IMR-90 (cell line): Measurements from ENCODE around the gene PPP3R2. TPM values are rescaled to one million over a fixed set of nuclear protein-coding genes. Genes with fewer than 3 reads are reported as not detected.

Source experiments
- ATAC-seq: fragments of 200-7000 bp; cut with Tn5 transposase; 2 replicates; pipeline ENCODE4 v1.9.1; 2020; ENCODE audit warnings: low read depth, mild to moderate bottlenecking, moderate library complexity
- BruUV-seq: library from RNA; stranded (reverse); fragments of 400-500 nt; replicated peaks from 2 replicates; lab custom pipeline; 2021; lab: Mats Ljungman, UMichigan
- CTCF ChIA-PET: fragments of 300-600 bp; formaldehyde crosslinking; extraction: SDS; loops from one replicate; lab custom pipeline; 2021; ENCODE audit warnings: antibody characterized with exemption; lab: Yijun Ruan, JAX
- POLR2A ChIA-PET: fragments of 300-600 bp; sonication (Branson Sonifier 250); formaldehyde crosslinking; loops from one replicate; lab custom pipeline; 2022; ENCODE audit warnings: antibody characterized with exemption; ENCODE audit not compliant: unreplicated experiment; lab: Charles Lee
- DNase-seq: peaks from one replicate; pipeline ENCODE4 v3.0.0; 2013
- H2AFZ ChIP-seq: replicated peaks from 2 replicates; pipeline ENCODE3; 2013; ENCODE audit warnings: low read length, mild to moderate bottlenecking; ENCODE audit not compliant: poor library complexity
- H2AK5ac ChIP-seq: 2 replicates; pipeline ENCODE4 v1.6.1; 2013; ENCODE audit warnings: low read depth, low read length, inconsistent platforms
- H2AK9ac ChIP-seq: replicated peaks from 2 replicates; pipeline ENCODE3; 2013; ENCODE audit warnings: mild to moderate bottlenecking, low read depth, low read length, moderate library complexity; ENCODE audit not compliant: poor library complexity
- H2BK120ac ChIP-seq: 2 replicates; pipeline ENCODE4 v1.6.1; 2013; ENCODE audit warnings: low read depth, low read length, inconsistent platforms
- H2BK15ac ChIP-seq: 3 replicates; pipeline ENCODE4 v1.6.1; 2013; ENCODE audit warnings: low read depth, low read length, inconsistent platforms
- H2BK20ac ChIP-seq: 2 replicates; pipeline ENCODE4 v1.6.1; 2013; ENCODE audit warnings: low read depth, mild to moderate bottlenecking, inconsistent platforms, low read length, moderate library complexity
- H2BK5ac ChIP-seq: 2 replicates; pipeline ENCODE4 v1.6.1; 2013; ENCODE audit warnings: mild to moderate bottlenecking, low read depth, low read length, inconsistent platforms; ENCODE audit not compliant: poor library complexity, severe bottlenecking
- H3K14ac ChIP-seq: replicated peaks from 2 replicates; pipeline ENCODE4 v1.6.1; 2013; ENCODE audit warnings: low read depth, low read length, inconsistent platforms
- H3K18ac ChIP-seq: 2 replicates; pipeline ENCODE4 v1.6.1; 2013; ENCODE audit warnings: low read depth, low read length, control low read depth
- H3K23ac ChIP-seq: 2 replicates; pipeline ENCODE4 v1.6.1; 2013; ENCODE audit warnings: low read depth, low read length, inconsistent platforms
- H3K27ac ChIP-seq: 2 replicates; pipeline ENCODE4 v1.5.1; 2013; ENCODE audit warnings: mild to moderate bottlenecking, control low read depth, low read length; ENCODE audit not compliant: insufficient read depth
- H3K27me3 ChIP-seq: 2 replicates; pipeline ENCODE4 v1.6.1; 2013; ENCODE audit warnings: low read length; ENCODE audit not compliant: control insufficient read depth, insufficient read depth
- H3K36me3 ChIP-seq: 2 replicates; pipeline ENCODE4 v1.6.1; 2013; ENCODE audit warnings: low read length, mixed read lengths; ENCODE audit not compliant: control insufficient read depth, insufficient read depth
- H3K4ac ChIP-seq: 2 replicates; pipeline ENCODE4 v1.6.1; 2013; ENCODE audit warnings: low read depth, low read length, inconsistent platforms
- H3K4me1 ChIP-seq: 2 replicates; pipeline ENCODE4 v1.6.1; 2013; ENCODE audit warnings: low read length, mixed read lengths; ENCODE audit not compliant: control insufficient read depth, insufficient read depth
- H3K4me2 ChIP-seq: 2 replicates; pipeline ENCODE4 v1.6.1; 2013; ENCODE audit warnings: low read depth, mild to moderate bottlenecking, control low read depth, low read length, moderate library complexity
- H3K4me3 ChIP-seq: 2 replicates; pipeline ENCODE4 v1.5.1; 2013; ENCODE audit warnings: low read depth, mild to moderate bottlenecking, control low read depth, low read length, moderate library complexity; ENCODE audit not compliant: insufficient read depth
- H3K56ac ChIP-seq: 2 replicates; pipeline ENCODE4 v1.6.1; 2013; ENCODE audit warnings: low read length, inconsistent platforms; ENCODE audit not compliant: insufficient read depth; ENCODE audit errors: extremely low read depth
- H3K79me1 ChIP-seq, 2 experiments: 2 replicates each; pipeline ENCODE4 v1.6.1; 2013; ENCODE audit warnings: low read length in 2 of 2, inconsistent platforms in 1 of 2, low read depth in 1 of 2
- H3K9ac ChIP-seq: 2 replicates; pipeline ENCODE4 v1.6.1; 2013; ENCODE audit warnings: low read depth, low read length, control low read depth
- H3K9me1 ChIP-seq: 2 replicates; pipeline ENCODE4 v1.6.1; 2013; ENCODE audit warnings: low read length, inconsistent platforms; ENCODE audit not compliant: insufficient read depth
- H3K9me3 ChIP-seq: 2 replicates; pipeline ENCODE4 v1.6.1; 2013; ENCODE audit warnings: low read length; ENCODE audit not compliant: control insufficient read depth, insufficient read depth
- H4K20me1 ChIP-seq: 2 replicates; pipeline ENCODE4 v1.6.1; 2013; ENCODE audit warnings: low read length, inconsistent platforms; ENCODE audit not compliant: insufficient read depth
- H4K5ac ChIP-seq: 2 replicates; pipeline ENCODE4 v1.6.1; 2013; ENCODE audit warnings: mild to moderate bottlenecking, low read depth, low read length, control low read depth
- H4K8ac ChIP-seq, 2 experiments: 2 replicates each; pipeline ENCODE4 v1.6.1; 2013; ENCODE audit warnings: low read depth in 2 of 2, low read length in 2 of 2, control low read depth in 1 of 2, inconsistent platforms in 1 of 2
- H4K91ac ChIP-seq: 2 replicates; pipeline ENCODE4 v1.6.1; 2013; ENCODE audit warnings: low read depth, low read length, inconsistent platforms; ENCODE audit not compliant: insufficient read depth
- BHLHE40 ChIP-seq: fragments of 150-350 bp; IDR thresholded peaks from 2 replicates; pipeline ENCODE4 v1.6.1; 2016; ENCODE audit warnings: mild to moderate bottlenecking, low read depth, low read length
- CEBPB ChIP-seq: IDR thresholded peaks from 2 replicates; pipeline ENCODE4 v1.6.1; 2012; ENCODE audit warnings: low read depth, low read length, improper control_type of control experiment
- CHD1 ChIP-seq: IDR thresholded peaks from 2 replicates; pipeline ENCODE4 v1.6.1; 2012; ENCODE audit warnings: low read depth, low read length, improper control_type of control experiment
- FOS ChIP-seq: fragments of 150-350 bp; IDR thresholded peaks from 2 replicates; pipeline ENCODE4 v1.6.1; 2016; ENCODE audit warnings: low read depth, low read length
- MAFK ChIP-seq: IDR thresholded peaks from 2 replicates; pipeline ENCODE4 v1.6.1; 2012; ENCODE audit warnings: low read depth, low read length, improper control_type of control experiment
- MXI1 ChIP-seq: IDR thresholded peaks from 2 replicates; pipeline ENCODE4 v1.6.1; 2012; ENCODE audit warnings: low read depth, mild to moderate bottlenecking, low read length, moderate library complexity, borderline replicate concordance
- NFE2L2 ChIP-seq: fragments of 150-350 bp; IDR thresholded peaks from 2 replicates; pipeline ENCODE4 v1.6.1; 2016; ENCODE audit warnings: low read depth, mild to moderate bottlenecking, low read length
- POLR2A ChIP-seq: IDR thresholded peaks from 2 replicates; pipeline ENCODE4 v1.6.1; 2012; ENCODE audit warnings: mild to moderate bottlenecking, low read depth, low read length
- RAD21 ChIP-seq: IDR thresholded peaks from 2 replicates; pipeline ENCODE4 v1.6.1; 2012; ENCODE audit warnings: low read length, improper control_type of control experiment
- RCOR1 ChIP-seq: IDR thresholded peaks from 2 replicates; pipeline ENCODE4 v1.6.1; 2012; ENCODE audit warnings: mild to moderate bottlenecking, low read length, improper control_type of control experiment; ENCODE audit not compliant: insufficient replicate concordance
- RFX5 ChIP-seq: IDR thresholded peaks from 2 replicates; pipeline ENCODE4 v1.8.0; 2012; ENCODE audit warnings: low read depth, mild to moderate bottlenecking, low read length, moderate library complexity
- SMC3 ChIP-seq: fragments of 150-350 bp; IDR thresholded peaks from 2 replicates; pipeline ENCODE4 v1.6.1; 2016; ENCODE audit warnings: low read depth, mild to moderate bottlenecking, antibody characterized with exemption, low read length, moderate library complexity
- WGBS, 2 experiments: methylation state at CpG; one replicate each; pipeline versions ENCODE4 v1.1.5 to v1.1.7; 2013; ENCODE audit warnings: missing lambda C conversion rate in 2 of 2; ENCODE audit not compliant: insufficient read length in 1 of 2; ENCODE audit errors: extremely low coverage in 2 of 2; 5-methylcytosine and 5-hydroxymethylcytosine counted together
- dilution Hi-C: fragments of 300-500 bp; cut with HindIII; formaldehyde crosslinking; loops from one replicate; pipeline ENCODE4 v1.14.3; 2018; ENCODE audit warnings: low sequenced_read_pairs; ENCODE audit not compliant: unreplicated experiment
- in situ Hi-C: fragments of 300-500 bp; cut with MboI; formaldehyde crosslinking; loops from 3 replicates; pipeline ENCODE4 v1.14.3; 2019; ENCODE audit warnings: low sequenced_read_pairs, inconsistent platforms, mixed read lengths
- intact Hi-C: fragments of 100-400 bp; cut with micrococcal nuclease; formaldehyde crosslinking; loops from 2 replicates; pipeline ENCODE4 v1.10.0; 2022
- polyA plus RNA-seq, 3 experiments: library from polyadenylated mRNA; depleted of rRNA; stranded (reverse); fragments of >200 nt; gene quantifications; 2 replicates each; pipeline ENCODE4 v1.2.3, GENCODE V29; 2012; ENCODE audit warnings: low replicate concordance in 1 of 3
- total RNA-seq: library from RNA; depleted of rRNA; stranded (reverse); fragments of >200 nt; gene quantifications from 2 replicates; pipeline ENCODE4 v1.2.3, GENCODE V29; 2012
- TF ChIP-seq, protein P1 (sequence below): fragments of 150-350 bp; IDR thresholded peaks from 2 replicates; pipeline ENCODE4 v1.6.1; 2017; ENCODE audit warnings: mild to moderate bottlenecking, antibody characterized with exemption, low read length, low read depth
- TF ChIP-seq, protein P2 (sequence below): fragments of 150-350 bp; IDR thresholded peaks from 2 replicates; pipeline ENCODE4 v1.6.1; 2016; ENCODE audit warnings: low read depth, mild to moderate bottlenecking, low read length, moderate library complexity, borderline replicate concordance
- TF ChIP-seq, protein P3 (sequence below): conservative IDR thresholded peaks from 2 replicates; pipeline ENCODE4 v1.5.1; 2012; ENCODE audit warnings: mild to moderate bottlenecking, low read depth, low read length, improper control_type of control experiment

Gene PPP3R2
- total and polyA plus RNA-seq, 2 of the 4 experiments (the other 2 are of a cell fraction) = not detected

DNA sequence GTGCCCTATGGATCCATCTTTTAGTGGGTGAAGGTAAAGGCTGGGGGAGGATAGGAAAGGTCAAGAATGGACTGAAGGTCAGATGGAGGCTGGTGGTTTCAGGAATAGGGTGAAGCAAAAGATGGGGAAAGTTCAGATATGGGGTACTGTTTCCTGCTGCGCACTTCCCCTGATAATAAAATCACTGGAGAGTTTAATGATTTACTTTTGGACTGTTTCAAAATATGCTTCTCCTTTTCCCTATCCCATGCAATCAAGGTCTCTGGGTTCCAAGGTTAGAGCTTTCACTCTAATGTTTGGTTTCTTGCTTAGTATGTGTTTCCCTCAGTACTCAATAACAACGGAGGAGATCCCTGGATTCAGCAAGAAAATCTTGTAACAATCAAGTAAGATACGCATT, 10.8 kb upstream of the PPP3R2 start:
- no TSS peak for BruUV-seq
- Histone ChIP-seq H3K27me3 (peaks cover 5% of the 10 kb centered on the region; the same call in 1 of the 2 replicates), H4K5ac (no peak overlapping the region), H4K91ac (no peak overlapping the region), H3K4me3 (no peak overlapping the region), H2AFZ (no peak overlapping the region), H3K14ac (no peak overlapping the region), H3K36me3 (no peaks in the 10 kb centered on the region), H3K4me1 (no peaks in the 10 kb centered on the region), H2AK5ac (no peak overlapping the region), H3K4me2 (no peak overlapping the region), H2BK5ac (no peak overlapping the region), H2BK20ac (no peak overlapping the region), H3K27ac (no peak overlapping the region), H3K4ac (no peak overlapping the region), H3K79me1 (no peaks in the 10 kb centered on the region), H2AK9ac (no peak overlapping the region), H3K18ac (no peak overlapping the region), H3K56ac (no peak overlapping the region), H4K8ac (no peak overlapping the region), H3K23ac (no peak overlapping the region), H2BK120ac (no peak overlapping the region), H4K20me1 (no peaks in the 10 kb centered on the region), H3K9me1 (no peaks in the 10 kb centered on the region), H2BK15ac (no peak overlapping the region), H3K9ac (no peak overlapping the region), H3K9me3 (no peaks in the 10 kb centered on the region)
- dilution Hi-C loops (no loop called here), in situ Hi-C loops (no loop called here), intact Hi-C loops (no loop called here)
- no peak for DNase-seq
- WGBS, 2 experiments = no CpG with 5 or more reads among the region's 3 CpGs
- ChIA-PET CTCF (no interaction called here), POLR2A (no interaction called here)
- ATAC-seq = no peak
- no peak for TF ChIP-seq FOS
- no peak for TF ChIP-seq NFE2L2
- TF ChIP-seq SMC3 = no peak
- TF ChIP-seq, protein P1, sequence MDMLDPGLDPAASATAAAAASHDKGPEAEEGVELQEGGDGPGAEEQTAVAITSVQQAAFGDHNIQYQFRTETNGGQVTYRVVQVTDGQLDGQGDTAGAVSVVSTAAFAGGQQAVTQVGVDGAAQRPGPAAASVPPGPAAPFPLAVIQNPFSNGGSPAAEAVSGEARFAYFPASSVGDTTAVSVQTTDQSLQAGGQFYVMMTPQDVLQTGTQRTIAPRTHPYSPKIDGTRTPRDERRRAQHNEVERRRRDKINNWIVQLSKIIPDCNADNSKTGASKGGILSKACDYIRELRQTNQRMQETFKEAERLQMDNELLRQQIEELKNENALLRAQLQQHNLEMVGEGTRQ = no peak
- no peak for TF ChIP-seq RFX5
- TF ChIP-seq, protein P2, sequence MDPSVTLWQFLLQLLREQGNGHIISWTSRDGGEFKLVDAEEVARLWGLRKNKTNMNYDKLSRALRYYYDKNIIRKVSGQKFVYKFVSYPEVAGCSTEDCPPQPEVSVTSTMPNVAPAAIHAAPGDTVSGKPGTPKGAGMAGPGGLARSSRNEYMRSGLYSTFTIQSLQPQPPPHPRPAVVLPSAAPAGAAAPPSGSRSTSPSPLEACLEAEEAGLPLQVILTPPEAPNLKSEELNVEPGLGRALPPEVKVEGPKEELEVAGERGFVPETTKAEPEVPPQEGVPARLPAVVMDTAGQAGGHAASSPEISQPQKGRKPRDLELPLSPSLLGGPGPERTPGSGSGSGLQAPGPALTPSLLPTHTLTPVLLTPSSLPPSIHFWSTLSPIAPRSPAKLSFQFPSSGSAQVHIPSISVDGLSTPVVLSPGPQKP = no peak
- TF ChIP-seq CEBPB = no peak
- no peak for TF ChIP-seq RAD21
- TF ChIP-seq CHD1 = no peak
- TF ChIP-seq RCOR1 = no peak
- no peak for TF ChIP-seq MAFK
- TF ChIP-seq POLR2A = no peak
- TF ChIP-seq BHLHE40 = no peak
- TF ChIP-seq, protein P3, sequence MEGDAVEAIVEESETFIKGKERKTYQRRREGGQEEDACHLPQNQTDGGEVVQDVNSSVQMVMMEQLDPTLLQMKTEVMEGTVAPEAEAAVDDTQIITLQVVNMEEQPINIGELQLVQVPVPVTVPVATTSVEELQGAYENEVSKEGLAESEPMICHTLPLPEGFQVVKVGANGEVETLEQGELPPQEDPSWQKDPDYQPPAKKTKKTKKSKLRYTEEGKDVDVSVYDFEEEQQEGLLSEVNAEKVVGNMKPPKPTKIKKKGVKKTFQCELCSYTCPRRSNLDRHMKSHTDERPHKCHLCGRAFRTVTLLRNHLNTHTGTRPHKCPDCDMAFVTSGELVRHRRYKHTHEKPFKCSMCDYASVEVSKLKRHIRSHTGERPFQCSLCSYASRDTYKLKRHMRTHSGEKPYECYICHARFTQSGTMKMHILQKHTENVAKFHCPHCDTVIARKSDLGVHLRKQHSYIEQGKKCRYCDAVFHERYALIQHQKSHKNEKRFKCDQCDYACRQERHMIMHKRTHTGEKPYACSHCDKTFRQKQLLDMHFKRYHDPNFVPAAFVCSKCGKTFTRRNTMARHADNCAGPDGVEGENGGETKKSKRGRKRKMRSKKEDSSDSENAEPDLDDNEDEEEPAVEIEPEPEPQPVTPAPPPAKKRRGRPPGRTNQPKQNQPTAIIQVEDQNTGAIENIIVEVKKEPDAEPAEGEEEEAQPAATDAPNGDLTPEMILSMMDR = no peak
- TF ChIP-seq MXI1 = no peak
